ENCODE measurements around the gene FMNL2.

DNA sequence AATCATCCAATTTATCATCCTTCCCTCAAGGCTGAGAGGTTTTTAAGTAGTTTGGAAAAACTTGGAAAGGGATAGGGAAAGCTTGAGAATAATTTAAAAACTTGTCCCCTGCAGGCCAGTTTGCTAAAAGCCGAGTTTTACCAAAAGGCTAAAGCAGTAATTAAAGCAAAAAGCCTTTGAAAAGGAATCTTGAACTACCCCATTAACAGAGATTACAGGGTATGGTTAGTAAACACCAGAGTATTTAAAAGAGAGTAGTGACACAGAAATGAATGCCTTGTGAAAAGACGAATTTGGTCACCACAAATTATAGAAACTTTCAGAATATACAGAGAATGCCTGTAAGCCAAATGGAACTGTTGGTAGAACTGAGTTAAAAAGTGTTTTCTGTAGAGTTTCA is 85.0 kb downstream of the FMNL2 start:
- no peak for TF ChIP-seq RCOR1 (IDR thresholded peaks at IDR 0.05; ENCODE audit: insufficient replicate concordance, low read length)
- TF ChIP-seq, protein P1, sequence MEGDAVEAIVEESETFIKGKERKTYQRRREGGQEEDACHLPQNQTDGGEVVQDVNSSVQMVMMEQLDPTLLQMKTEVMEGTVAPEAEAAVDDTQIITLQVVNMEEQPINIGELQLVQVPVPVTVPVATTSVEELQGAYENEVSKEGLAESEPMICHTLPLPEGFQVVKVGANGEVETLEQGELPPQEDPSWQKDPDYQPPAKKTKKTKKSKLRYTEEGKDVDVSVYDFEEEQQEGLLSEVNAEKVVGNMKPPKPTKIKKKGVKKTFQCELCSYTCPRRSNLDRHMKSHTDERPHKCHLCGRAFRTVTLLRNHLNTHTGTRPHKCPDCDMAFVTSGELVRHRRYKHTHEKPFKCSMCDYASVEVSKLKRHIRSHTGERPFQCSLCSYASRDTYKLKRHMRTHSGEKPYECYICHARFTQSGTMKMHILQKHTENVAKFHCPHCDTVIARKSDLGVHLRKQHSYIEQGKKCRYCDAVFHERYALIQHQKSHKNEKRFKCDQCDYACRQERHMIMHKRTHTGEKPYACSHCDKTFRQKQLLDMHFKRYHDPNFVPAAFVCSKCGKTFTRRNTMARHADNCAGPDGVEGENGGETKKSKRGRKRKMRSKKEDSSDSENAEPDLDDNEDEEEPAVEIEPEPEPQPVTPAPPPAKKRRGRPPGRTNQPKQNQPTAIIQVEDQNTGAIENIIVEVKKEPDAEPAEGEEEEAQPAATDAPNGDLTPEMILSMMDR (conservative IDR thresholded peaks at IDR 0.05; ENCODE audit: low read depth, low read length), result no peak

All from IMR-90 (cell line).